ENCODE measurements around the gene GNAI3.

The GNAI3 gene

DNA sequence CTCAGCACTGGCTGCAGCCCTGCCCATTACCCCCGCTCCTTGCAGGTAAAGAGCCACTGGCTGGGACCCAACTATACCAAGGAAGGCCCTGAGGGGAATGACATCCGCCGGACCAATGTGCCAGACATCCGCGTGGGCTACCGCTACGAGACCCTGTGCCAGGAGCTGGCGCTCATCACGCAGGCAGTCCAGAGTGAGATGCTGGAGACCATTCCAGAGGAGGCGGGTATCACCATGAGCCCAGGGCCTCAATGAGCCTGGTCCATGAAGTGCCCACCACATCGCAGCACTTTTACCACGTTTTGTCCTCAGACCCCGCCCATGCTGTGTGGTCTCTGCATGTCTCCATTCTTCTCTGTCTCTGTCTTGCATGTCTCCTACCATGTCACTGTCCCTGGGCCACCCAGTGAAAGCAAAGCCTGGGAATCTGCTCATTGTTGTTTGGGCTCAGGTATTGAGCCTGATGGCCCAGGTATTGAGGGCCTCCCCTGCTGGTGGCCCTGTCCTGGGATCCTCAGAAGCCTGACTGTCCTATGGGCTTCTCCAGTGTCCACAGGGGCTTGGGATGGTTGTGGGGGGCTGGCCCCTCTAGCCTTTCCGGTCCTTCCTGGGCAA, 82.6 kb downstream of the GNAI3 start:
- H3K27ac ChIP-seq: peak overlapping the region; percentile 53; the same call in 1 of the 2 replicates
- TF ChIP-seq, protein P1, sequence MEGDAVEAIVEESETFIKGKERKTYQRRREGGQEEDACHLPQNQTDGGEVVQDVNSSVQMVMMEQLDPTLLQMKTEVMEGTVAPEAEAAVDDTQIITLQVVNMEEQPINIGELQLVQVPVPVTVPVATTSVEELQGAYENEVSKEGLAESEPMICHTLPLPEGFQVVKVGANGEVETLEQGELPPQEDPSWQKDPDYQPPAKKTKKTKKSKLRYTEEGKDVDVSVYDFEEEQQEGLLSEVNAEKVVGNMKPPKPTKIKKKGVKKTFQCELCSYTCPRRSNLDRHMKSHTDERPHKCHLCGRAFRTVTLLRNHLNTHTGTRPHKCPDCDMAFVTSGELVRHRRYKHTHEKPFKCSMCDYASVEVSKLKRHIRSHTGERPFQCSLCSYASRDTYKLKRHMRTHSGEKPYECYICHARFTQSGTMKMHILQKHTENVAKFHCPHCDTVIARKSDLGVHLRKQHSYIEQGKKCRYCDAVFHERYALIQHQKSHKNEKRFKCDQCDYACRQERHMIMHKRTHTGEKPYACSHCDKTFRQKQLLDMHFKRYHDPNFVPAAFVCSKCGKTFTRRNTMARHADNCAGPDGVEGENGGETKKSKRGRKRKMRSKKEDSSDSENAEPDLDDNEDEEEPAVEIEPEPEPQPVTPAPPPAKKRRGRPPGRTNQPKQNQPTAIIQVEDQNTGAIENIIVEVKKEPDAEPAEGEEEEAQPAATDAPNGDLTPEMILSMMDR (conservative IDR thresholded peaks at IDR 0.05): no peak

- TF ChIP-seq, protein P1 (conservative IDR thresholded peaks at IDR 0.05): no peak
- H3K27ac ChIP-seq: peak overlapping the region; percentile 53
Measured at GRCh38 chr1:109631513-109632505, 83.4 kb downstream of the GNAI3 start.

- TF ChIP-seq, protein P1 (conservative IDR thresholded peaks at IDR 0.05): no peak
- H3K27ac ChIP-seq: peak overlapping the region; percentile 53
Measured at GRCh38 chr1:109632671-109633346, 84.4 kb downstream of the GNAI3 start.

GRCh38 chr1:109634292-109634691, 85.9 kb downstream of the GNAI3 start:
- TF ChIP-seq, protein P1 (conservative IDR thresholded peaks at IDR 0.05): no peak

DNA sequence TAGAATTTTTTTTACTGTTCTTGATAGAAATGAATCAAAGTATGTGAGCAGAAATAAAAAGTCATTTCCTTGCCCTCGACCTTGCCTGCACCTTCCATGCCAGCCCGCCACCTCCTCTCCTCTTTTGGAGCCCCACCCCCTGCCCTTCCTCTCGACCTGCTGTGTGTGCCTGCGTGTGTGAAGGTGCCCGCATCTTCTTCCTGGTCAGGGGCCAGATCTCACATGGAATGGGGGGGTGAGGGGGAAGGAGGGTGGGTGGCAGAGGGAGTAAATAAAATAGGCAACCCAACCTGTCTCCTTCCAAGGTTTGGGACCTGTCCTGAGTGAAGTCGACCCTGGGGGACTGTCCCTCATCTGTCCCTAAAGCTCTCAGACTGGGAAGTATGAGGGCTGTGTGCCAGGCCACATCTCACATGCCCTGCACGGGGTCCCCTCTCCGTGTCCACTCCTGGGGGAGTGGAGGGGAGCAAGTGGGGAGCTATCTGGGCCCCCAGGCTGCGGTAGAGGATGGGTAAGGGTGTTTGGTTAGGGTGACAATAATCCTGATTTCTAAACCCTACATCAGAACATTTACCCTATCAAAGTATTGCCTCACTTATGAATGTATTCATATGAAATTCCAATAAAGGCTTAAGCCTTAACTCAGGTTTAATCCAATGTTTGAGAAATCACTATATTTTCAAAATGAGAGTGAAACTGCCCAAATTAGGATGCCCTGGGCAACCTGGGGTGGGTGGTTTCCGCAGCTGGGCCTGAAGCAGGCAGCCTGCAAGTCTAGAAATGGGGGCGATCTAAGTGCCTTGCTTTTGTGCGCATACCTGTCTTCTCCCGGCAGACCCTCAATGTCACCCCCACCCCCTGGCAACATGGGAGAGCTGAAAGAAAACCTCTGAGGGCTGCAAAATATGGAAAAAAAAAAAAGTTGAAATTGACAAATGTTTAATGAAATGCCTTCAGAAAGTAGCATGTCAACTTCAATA, 86.6 kb downstream of the GNAI3 start:
- TF ChIP-seq, protein P1 (conservative IDR thresholded peaks at IDR 0.05): no peak
- no peak overlapping the region for H3K27ac ChIP-seq

More at GRCh38 chr1:109634292-109634691, 85.9 kb downstream of the GNAI3 start:
- no peak overlapping the region for H3K27ac ChIP-seq

GRCh38 chr1:109635862-109636200, 87.4 kb downstream of the GNAI3 start:
- TF ChIP-seq, protein P1 (conservative IDR thresholded peaks at IDR 0.05): no peak
- H3K27ac ChIP-seq: no peak overlapping the region

Data from VCaP (cell line).